Fibroblast of mammary gland (primary cell): ENCODE results near the gene SNX19.
"Not testable (repeated sequence)": the region's sequence is repeated elsewhere in the genome, so short reads cannot be mapped to it uniquely, and the experiment has no call there.

Source experiments
- DNase-seq: peaks from one replicate; pipeline ENCODE4 v3.0.0-alpha.2; 2010; ENCODE audit warnings: low read depth
- H3K4me3 ChIP-seq: 2 replicates; pipeline ENCODE4 v1.5.1; 2011; ENCODE audit warnings: low read depth, mild to moderate bottlenecking, low read length, moderate library complexity; ENCODE audit not compliant: control insufficient read depth
- TF ChIP-seq, protein P1 (sequence below): conservative IDR thresholded peaks from 2 replicates; pipeline ENCODE4 v1.5.1; 2011; ENCODE audit warnings: low read depth, low read length, inconsistent platforms; ENCODE audit not compliant: control insufficient read depth, insufficient read depth

Gene SNX19

DNA sequence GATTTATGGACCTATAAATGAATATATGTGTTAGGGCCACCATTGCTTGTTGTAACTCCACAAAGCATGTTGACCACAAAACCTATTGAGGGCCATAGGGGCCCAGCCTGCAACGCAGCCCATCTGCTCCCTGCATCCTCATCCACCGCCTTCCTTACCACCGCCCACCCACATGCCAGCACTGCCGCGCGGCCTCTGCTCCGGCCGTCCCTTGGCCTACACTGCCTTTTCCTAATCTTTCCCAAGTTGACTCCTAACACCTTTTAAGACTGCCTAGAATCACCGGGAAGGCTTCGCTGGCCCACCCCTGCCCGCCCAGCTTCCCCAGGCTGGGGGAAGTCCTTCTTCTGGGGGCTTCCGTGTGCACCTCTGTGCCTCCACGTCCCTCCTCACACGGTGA lies 55.0 kb downstream of the SNX19 start:
- TF ChIP-seq, protein P1, sequence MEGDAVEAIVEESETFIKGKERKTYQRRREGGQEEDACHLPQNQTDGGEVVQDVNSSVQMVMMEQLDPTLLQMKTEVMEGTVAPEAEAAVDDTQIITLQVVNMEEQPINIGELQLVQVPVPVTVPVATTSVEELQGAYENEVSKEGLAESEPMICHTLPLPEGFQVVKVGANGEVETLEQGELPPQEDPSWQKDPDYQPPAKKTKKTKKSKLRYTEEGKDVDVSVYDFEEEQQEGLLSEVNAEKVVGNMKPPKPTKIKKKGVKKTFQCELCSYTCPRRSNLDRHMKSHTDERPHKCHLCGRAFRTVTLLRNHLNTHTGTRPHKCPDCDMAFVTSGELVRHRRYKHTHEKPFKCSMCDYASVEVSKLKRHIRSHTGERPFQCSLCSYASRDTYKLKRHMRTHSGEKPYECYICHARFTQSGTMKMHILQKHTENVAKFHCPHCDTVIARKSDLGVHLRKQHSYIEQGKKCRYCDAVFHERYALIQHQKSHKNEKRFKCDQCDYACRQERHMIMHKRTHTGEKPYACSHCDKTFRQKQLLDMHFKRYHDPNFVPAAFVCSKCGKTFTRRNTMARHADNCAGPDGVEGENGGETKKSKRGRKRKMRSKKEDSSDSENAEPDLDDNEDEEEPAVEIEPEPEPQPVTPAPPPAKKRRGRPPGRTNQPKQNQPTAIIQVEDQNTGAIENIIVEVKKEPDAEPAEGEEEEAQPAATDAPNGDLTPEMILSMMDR = no peak
- H3K4me3 ChIP-seq = no peak overlapping the region
- DNase-seq = no peak

DNA sequence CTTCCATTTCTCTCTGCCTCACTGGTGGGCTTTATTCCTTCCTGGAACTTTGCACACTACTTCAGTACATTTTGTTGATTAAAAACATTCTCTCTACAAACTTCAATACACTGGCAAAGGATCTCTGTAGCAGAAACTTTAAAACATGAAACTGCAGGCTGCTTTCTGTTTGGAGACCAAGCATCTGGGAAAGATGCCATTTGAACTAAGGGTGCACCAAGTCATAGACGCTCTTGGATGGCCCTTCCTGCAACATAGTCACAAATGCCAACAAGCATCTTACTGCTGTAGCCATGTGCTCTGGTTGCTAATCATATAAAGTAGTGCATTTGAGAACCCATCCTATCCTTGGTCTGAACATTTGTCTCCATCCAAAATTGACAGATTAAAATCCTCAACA lies 56.4 kb downstream of the SNX19 start:
- no peak overlapping the region for H3K4me3 ChIP-seq
- peak; percentile 14 for DNase-seq
- TF ChIP-seq, protein P1 = no peak

DNA sequence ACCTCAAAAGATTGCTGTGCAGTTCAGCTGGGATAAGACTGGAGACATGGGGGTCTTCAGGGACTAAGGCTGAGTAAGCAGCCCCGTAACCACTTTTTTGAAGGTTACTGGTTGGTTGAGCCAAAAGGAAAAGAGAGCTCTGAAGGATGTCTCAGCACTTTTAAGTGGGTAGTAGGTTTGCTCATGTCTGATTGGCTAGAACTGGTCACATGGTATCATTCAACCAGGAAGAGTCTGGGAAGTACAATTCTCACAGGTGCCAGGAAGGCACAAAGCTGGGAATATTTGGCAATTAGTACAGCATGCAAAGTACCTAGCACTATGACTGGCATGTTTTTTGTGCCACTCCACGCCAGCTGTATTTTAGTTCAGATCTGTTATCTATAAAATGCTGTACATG lies 58.1 kb downstream of the SNX19 start:
- DNase-seq = peak; percentile 14
- H3K4me3 ChIP-seq = no peak overlapping the region
- TF ChIP-seq, protein P1 = no peak

DNA sequence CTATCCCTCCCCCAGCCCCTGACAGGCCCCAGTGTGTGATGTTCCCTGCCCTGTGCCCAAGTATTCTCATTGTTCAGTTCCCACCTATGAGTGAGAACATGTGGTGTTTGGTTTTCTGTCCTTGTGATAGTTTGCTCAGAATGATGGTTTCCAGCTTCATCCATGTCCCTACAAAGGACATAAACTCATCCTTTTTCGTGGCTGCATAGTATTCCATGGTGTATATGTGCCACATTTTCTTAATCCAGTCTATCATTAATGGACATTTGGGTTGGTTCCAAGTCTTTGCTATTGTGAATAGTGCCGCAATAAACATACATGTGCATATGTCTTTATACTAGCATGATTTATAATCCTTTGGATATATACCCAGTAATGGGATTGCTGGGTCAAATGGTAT lies 60.6 kb downstream of the SNX19 start:
- DNase-seq, H3K4me3 ChIP-seq: not testable (repeated sequence)

DNA sequence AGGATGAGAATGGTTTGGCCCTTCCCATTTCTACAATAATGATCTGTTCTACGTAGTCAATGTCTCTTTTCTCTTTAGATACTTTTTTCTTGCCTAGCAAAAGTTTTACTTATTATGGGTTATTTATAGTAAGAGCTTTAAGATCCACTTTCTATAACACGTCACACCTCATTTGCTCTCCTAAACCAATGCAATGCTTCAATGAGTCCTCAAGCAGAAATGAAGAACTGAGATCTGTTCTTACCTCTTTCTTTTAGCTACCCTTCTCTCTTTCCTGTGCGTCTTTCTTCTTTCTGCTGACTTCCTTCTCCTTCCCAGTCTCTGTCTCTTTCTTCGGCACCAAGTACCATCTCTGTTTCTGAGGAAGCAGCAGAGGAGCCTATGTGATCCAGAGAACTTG lies 61.8 kb downstream of the SNX19 start:
- no peak overlapping the region for H3K4me3 ChIP-seq
- no peak for DNase-seq
- TF ChIP-seq, protein P1 = no peak

DNA sequence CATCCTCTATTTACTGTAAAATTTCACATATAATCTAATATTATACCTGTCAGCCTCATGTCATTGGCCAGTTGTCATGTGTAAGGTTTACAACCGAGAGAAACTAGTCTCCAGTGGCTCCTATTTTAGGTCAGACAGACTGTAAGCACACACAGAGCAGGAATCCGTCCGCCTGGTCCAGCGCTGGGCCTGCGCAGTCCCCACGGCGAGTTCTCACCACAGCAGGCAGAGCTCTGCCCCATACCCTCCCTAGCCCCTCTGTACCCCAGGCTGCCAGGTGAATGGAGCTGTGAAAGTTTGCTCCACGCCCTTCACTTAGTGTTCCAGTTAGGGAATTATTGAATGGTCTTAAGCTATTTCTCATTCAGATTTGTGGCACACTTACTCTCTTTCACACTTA lies 63.7 kb downstream of the SNX19 start:
- TF ChIP-seq, protein P1 = no peak
- no peak overlapping the region for H3K4me3 ChIP-seq
- DNase-seq = no peak

DNA sequence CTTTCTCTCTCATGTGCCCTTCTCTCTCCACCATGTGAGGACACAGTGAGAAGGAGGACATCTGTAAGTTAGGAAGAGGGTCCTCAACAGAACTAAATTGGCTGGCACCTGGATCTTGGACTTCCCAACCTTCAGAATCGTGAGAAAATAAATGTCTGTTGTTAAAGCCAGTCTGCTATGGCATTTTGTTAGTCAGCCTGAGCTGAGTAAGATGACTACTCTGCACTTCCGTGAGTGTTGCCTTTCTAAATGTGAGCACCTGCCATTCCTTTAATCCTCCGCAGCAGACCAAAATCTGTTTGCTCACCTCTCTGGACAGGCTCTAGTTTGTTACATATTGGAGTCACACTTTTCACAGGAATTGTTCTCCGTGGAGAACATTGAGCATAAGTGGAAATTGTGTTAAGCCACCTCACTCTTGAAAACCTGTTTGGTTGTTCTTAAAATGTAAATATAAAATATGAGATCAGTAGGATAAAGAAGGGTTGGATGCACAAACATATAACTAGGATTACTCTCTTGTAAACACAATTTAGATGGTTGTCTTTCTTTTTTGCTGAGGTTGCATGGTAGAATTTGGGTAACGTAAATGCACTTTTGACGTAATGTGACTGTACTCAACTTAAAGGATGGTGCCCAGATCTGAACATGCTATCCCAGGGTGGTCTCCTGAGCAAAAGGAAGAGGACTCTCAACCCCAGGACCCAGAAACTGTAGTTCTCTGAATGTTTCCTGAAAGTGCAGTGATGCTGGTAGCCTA lies 65.9 kb downstream of the SNX19 start:
- no peak for DNase-seq
- TF ChIP-seq, protein P1 = no peak
- no peak overlapping the region for H3K4me3 ChIP-seq
